Subcutaneous abdominal adipose tissue (tissue), 5 donors: Measurements from ENCODE around the gene NAGS.
"Not testable (repeated sequence)": the region's sequence is repeated elsewhere in the genome, so short reads cannot be mapped to it uniquely, and the experiment has no call there.

ENCODE experiments used
- H3K27ac ChIP-seq: one replicate; pipeline ENCODE4 v1.7.0; 2013; ENCODE audit warnings: low read depth, mild to moderate bottlenecking, inconsistent platforms, low read length, moderate library complexity
- H3K27me3 ChIP-seq, 5 donors: one replicate each; pipeline ENCODE4 v1.7.0; 2013; ENCODE audit warnings: low read length in 5 of 5, inconsistent platforms in 1 of 5; ENCODE audit not compliant: control insufficient read depth in 5 of 5, insufficient read depth in 4 of 5
- H3K36me3 ChIP-seq, 5 donors: one replicate each; pipeline ENCODE4 v1.7.0; 2013; ENCODE audit warnings: low read length in 5 of 5; ENCODE audit not compliant: control insufficient read depth in 5 of 5, insufficient read depth in 5 of 5
- H3K4me1 ChIP-seq, 5 donors: one replicate each; pipeline ENCODE4 v1.7.0; 2013; ENCODE audit warnings: low read length in 5 of 5, mild to moderate bottlenecking in 3 of 5, moderate library complexity in 1 of 5; ENCODE audit not compliant: control insufficient read depth in 5 of 5, insufficient read depth in 5 of 5
- H3K4me3 ChIP-seq, 5 donors: one replicate each; pipeline ENCODE4 v1.7.0; 2013; ENCODE audit warnings: low read length in 5 of 5, low read depth in 1 of 5
- H3K9ac ChIP-seq, 5 donors: one replicate each; pipeline ENCODE4 v1.7.0; 2013; ENCODE audit warnings: low read length in 5 of 5, mild to moderate bottlenecking in 4 of 5, moderate library complexity in 3 of 5
- H3K9me3 ChIP-seq, 5 donors: one replicate each; pipeline ENCODE4 v1.7.0; 2013; ENCODE audit warnings: low read length in 5 of 5; ENCODE audit not compliant: control insufficient read depth in 5 of 5
- donor health status: healthy.
- donor health status: healthy.
- donor health status: healthy.
- donor health status: healthy.
- donor health status: healthy.

NAGS gene

DNA sequence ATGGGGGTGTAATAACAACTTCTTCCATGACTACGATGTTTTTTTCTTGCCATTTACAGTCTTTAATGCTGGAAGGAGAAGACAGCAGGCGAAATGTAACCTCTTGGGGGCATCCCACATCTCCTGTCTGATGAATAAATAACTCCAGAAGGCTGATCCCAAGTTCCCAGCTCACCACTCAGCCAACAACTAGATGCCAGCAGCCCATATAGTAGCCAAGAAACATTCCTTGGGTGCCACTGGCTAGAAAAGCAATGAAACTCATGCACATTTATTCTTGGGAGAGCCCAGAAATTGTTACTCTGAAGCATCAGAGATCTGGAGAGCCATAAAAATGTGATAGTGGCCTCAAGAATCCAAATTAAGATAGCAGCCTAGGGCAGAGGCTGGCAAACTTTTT is 33.0 kb downstream of the NAGS start:
- no peak overlapping the region for H3K4me3 ChIP-seq
- no peaks in the 10 kb centered on the region for H3K27me3 ChIP-seq
- H3K9me3 ChIP-seq: no peaks in the 10 kb centered on the region
- peaks cover 0 to 25% (median 18%) of the 10 kb centered on the region in 5 donors for H3K4me1 ChIP-seq
- H3K36me3 ChIP-seq: peaks cover 0 to 45% (median 40%) of the 10 kb centered on the region in 5 donors
- H3K27ac ChIP-seq: no peak overlapping the region
- H3K9ac ChIP-seq: no peak overlapping the region

DNA sequence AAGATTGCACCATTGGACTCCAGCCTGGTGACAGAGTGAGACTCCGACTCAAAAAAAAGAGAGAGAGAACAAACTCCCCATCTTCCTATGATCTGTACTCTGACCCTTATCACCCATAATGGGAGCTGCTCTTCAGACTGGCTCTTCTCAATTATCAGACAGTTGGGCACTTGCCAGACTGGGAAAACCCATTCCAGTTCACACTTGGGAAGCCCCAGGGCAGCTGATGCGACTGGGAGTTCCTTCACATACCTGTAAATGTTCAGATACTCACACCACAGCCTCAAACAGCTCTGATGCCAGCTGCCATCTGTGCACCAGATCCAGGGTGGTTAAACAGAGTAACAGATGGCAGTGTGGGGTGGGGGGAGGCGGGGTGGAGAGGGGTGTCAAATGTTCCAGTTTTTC is 34.2 kb downstream of the NAGS start:
- H3K4me3 ChIP-seq: no peak overlapping the region
- no peak overlapping the region for H3K27ac ChIP-seq
- peaks cover 0 to 36% (median 32%) of the 10 kb centered on the region in 5 donors for H3K36me3 ChIP-seq
- peaks cover 0 to 31% (median 25%) of the 10 kb centered on the region in 5 donors for H3K4me1 ChIP-seq
- H3K27me3 ChIP-seq: no peaks in the 10 kb centered on the region
- no peak overlapping the region for H3K9ac ChIP-seq
- H3K9me3 ChIP-seq: no peaks in the 10 kb centered on the region

DNA sequence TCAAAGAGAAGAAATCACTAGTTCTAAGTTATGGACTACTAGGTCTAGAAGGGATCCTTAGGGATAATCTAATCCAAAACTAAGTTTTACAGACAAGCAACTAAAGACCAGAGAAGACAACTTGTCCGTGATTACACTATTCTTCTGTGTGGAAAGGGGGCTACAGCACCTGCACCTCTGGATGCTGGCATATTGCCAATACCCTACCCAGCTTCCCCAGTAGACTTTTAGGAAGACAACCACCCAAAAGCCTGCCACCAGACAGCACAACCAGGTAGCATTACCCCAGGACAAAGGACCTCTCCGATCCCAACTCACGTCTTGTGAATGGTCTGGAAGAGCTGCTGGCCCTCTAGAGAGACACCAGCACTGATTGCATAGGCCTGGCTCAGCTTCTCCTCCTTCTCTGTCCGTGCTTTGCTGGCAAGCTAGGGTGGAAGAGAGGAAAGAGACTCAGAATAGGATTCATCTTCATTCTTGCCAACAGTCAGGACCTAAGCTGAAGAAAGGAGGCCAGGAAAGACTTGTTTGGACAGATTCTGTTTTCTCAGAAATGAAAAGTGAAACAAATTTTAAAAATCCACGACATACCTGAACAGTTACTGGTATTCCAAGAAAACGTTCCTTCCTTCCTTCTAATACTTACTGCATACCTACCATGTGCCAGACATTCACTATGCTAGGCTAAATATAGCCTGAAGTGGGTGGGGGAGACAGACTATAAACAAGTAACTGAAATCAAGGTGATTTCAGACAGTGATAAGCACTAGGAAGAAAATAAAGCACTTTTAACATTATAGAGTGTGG is 35.6 kb downstream of the NAGS start:
- H3K9me3 ChIP-seq: no peaks in the 10 kb centered on the region
- H3K4me3 ChIP-seq: no peak overlapping the region
- H3K27ac ChIP-seq: no peak overlapping the region
- H3K27me3 ChIP-seq: no peaks in the 10 kb centered on the region
- peak overlapping the region in 2 of 5 donors; percentile 42 to 63 for H3K9ac ChIP-seq
- peaks cover 0 to 39% (median 35%) of the 10 kb centered on the region in 5 donors for H3K4me1 ChIP-seq
- H3K36me3 ChIP-seq: peaks cover 0 to 27% (median 24%) of the 10 kb centered on the region in 5 donors

DNA sequence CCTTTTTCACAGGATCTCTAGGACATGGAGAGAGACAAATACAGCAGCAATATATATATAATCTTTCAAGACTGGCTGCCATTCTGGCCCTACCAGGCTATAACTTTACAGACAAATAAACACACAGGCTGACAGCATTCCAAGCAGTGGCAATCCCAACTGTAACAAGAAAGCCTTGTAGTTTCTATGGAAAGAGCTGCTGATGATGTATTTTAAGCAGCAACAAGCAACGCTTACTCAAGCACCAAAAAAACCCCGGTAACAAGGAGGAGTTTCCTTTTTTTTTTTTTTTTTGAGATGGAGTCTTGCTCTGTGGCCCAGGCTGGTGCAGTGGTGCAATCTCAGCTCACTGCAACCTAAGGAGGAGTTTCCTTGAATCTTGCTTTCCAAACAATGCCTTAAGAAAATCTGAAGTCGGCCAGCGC is 38.9 kb downstream of the NAGS start:
- Histone ChIP-seq H3K36me3 (peaks cover 0 to 12% (median 4%) of the 10 kb centered on the region in 5 donors), H3K27me3 (no peaks in the 10 kb centered on the region), H3K9me3 (no peaks in the 10 kb centered on the region), H3K9ac (peak overlapping the region in 2 of 5 donors; percentile 35 to 46), H3K4me1 (peaks cover 0 to 34% (median 29%) of the 10 kb centered on the region in 5 donors), H3K27ac (peak overlapping the region; percentile 39), H3K4me3 (no peak overlapping the region)

DNA sequence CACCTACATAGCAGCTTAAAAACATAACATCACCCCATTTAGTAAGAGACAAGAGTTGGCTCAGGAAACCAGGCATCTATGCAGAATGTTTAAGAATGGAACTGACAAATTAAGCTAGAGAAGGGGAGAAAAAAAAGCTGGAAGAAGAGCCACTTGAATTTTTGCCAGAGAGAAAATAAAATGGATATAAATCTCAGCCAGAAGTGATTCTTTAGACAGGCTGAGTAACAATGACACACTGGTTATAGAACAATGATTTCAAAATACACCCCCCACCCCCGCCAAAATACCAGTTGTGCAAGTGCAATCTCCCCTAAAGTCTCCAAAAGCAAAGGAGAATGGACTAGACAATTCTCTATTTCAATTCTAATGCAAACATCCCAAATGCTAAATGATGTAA is 39.6 kb downstream of the NAGS start:
- Histone ChIP-seq H3K27ac (peak overlapping the region; percentile 39), H3K36me3 (peaks cover 0 to 20% (median 2%) of the 10 kb centered on the region in 5 donors), H3K9ac (no peak overlapping the region)

DNA sequence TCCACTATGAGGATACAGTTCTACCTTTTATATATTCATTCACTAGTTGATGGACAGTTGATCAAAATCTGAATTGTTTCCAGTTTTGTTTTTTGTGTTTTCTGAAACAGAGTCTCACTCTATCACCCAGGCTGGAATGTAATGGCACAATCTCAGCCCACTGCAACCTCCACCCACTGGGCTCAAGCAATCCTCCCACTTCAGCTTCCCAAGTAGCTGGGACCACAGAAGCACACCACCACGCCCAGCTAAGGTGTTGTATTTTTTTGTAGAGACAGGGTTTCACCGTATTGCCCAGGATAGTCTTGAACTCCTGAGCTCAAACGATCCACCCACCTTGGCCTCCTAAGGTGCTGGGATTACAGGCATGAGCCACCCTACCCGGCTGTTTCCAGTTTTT is 41.1 kb downstream of the NAGS start:
- Histone ChIP-seq H3K36me3 (peaks cover 0 to 28% (median 15%) of the 10 kb centered on the region in 5 donors), H3K9ac (no peak overlapping the region), H3K4me1 (peaks cover 0 to 27% (median 23%) of the 10 kb centered on the region in 5 donors), H3K27ac (no peak overlapping the region), H3K4me3 (no peak overlapping the region), H3K27me3 (no peaks in the 10 kb centered on the region), H3K9me3 (no peaks in the 10 kb centered on the region)

More for the DNA sequence above, 39.6 kb downstream of the NAGS start:
- no peaks in the 10 kb centered on the region for H3K9me3 ChIP-seq
- H3K4me1 ChIP-seq: peaks cover 0 to 34% (median 29%) of the 10 kb centered on the region in 5 donors
- no peaks in the 10 kb centered on the region for H3K27me3 ChIP-seq
- H3K4me3 ChIP-seq: no peak overlapping the region

DNA sequence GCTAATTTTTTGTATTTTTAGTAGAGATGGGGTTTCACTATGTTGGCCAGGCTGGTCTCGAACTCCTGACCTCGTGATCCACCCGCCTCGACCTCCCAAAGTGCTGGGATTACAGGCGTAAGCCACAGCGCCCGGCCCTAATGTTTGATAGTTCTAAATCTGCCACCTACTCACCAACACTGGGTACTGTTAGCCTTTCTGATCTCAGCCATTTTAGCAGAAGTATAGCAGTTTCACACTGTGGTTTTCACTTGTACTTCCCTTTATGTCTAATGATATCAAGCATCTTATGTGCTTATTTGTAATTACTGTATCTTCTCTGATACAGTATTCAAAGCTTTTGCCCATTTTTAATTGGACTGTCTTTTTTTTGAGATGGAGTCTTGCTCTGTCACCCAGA is 42.5 kb downstream of the NAGS start:
- not testable (repeated sequence) for H3K27me3 ChIP-seq, H3K27ac ChIP-seq, H3K4me3 ChIP-seq, H3K9ac ChIP-seq, H3K9me3 ChIP-seq
- peaks cover 0 to 17% (median 13%) of the 10 kb centered on the region in 5 donors for H3K4me1 ChIP-seq
- H3K36me3 ChIP-seq: peaks cover 0 to 40% (median 28%) of the 10 kb centered on the region in 5 donors

DNA sequence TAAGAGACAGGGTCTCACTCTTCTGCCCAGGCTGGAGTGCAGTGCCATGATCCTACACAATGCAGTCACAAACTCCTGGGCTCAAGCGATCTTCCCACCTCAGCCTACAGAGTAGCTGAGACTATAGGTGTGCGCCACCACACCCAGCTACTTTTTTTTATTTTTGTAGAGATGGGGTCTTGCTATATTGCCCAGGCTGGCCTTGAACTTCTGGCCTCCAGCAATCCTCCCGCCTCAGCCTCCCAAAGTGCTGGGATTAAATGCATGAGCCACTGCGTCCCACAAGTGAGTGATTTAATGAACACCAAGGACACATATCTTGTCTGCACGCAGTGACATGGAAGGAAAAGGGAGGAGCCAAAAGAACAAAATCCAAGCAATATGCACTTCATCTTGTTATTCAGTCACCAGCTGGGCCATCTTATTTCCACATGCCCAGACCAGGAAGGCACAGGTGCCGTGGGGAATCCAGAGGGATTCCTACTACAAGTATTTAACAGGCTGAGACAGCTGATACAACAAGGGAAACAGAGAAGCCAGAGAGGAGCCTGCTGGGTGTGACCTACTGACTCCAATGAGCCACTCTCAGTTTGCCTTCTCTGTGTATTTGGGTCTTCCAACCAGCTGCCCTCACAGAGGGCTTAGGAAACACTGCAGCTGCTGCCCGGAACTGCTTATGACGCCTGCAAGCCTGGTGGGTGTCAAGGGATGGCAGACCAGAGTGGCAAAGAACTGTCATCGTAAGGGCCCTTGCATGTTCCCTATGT is 45.1 kb downstream of the NAGS start:
- Histone ChIP-seq H3K9ac (no peak overlapping the region), H3K9me3 (no peaks in the 10 kb centered on the region), H3K27me3 (no peaks in the 10 kb centered on the region), H3K36me3 (peaks cover 4 to 61% (median 37%) of the 10 kb centered on the region in 5 donors), H3K27ac (no peak overlapping the region), H3K4me3 (no peak overlapping the region), H3K4me1 (peaks cover 0 to 6% (median under 1%) of the 10 kb centered on the region in 5 donors)

DNA sequence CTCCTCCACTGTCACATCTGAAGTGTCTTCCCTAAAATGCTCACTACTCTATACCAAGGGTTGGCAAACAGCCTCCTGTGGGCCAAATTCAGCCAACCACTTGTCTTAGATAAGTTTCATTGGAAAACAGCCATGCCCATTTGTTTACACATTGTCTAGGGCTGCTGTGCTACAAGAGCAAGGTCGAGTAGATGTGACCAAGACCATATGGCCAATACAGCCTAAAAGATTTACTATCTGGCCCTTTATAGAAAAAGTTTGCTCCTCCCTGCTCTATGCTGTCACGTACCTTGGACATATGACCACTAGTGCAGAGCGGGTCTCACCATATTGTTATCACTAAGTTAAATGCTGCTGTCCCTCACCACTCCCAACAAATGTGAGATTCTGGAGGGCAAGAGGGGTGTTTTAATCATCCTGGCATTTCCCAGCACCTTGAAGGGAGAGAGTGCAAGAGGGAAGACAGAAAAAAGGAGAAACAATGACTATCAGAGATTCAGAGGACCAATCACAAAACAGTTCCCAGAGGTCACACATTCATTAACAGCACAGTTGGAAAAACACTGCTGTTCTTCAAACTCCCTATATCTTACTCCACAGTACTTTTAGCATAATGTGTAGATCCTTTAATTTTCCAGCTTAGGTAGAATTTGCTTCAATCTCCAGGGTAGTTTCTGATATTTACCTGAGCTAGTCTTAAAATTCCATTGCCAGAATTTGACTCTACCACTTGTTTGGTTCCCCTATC is 48.9 kb downstream of the NAGS start:
- H3K27ac ChIP-seq: no peak overlapping the region
- H3K4me3 ChIP-seq: no peak overlapping the region
- H3K9me3 ChIP-seq: no peaks in the 10 kb centered on the region
- H3K4me1 ChIP-seq: peaks cover 0 to 5% (median 0%) of the 10 kb centered on the region in 5 donors
- no peaks in the 10 kb centered on the region for H3K27me3 ChIP-seq
- no peak overlapping the region for H3K9ac ChIP-seq
- H3K36me3 ChIP-seq: peaks cover 4 to 64% (median 45%) of the 10 kb centered on the region in 5 donors
